Mucosa of stomach (tissue), 1 donor: ENCODE measurements around the gene HHIPL1.

Experiments
- H3K27me3 ChIP-seq: one replicate; pipeline ENCODE4 v1.7.0; 2013; ENCODE audit warnings: mild to moderate bottlenecking, low read length; ENCODE audit not compliant: control insufficient read depth, insufficient read depth
- H3K36me3 ChIP-seq: one replicate; pipeline ENCODE4 v1.7.0; 2013; ENCODE audit warnings: low read length; ENCODE audit not compliant: control insufficient read depth, insufficient read depth
- H3K4me1 ChIP-seq: one replicate; pipeline ENCODE4 v1.7.0; 2013; ENCODE audit warnings: mild to moderate bottlenecking, low read length; ENCODE audit not compliant: control insufficient read depth, insufficient read depth
- H3K4me3 ChIP-seq: one replicate; pipeline ENCODE4 v1.7.0; 2013; ENCODE audit warnings: low read length
- H3K9ac ChIP-seq: one replicate; pipeline ENCODE4 v1.7.0; 2013; ENCODE audit warnings: mild to moderate bottlenecking, low read length, moderate library complexity
- H3K9me3 ChIP-seq: one replicate; pipeline ENCODE4 v1.7.0; 2013; ENCODE audit warnings: mild to moderate bottlenecking, low read length, moderate library complexity; ENCODE audit not compliant: control insufficient read depth
- donor health status: Pancreatic carcinoma.

The HHIPL1 gene

GRCh38 chr14:99668307-99669295 is 23.7 kb downstream of the HHIPL1 start:
- Histone ChIP-seq H3K9ac (no peak overlapping the region), H3K27me3 (no peaks in the 10 kb centered on the region), H3K9me3 (no peaks in the 10 kb centered on the region), H3K4me1 (no peaks in the 10 kb centered on the region), H3K36me3 (no peaks in the 10 kb centered on the region), H3K4me3 (no peak overlapping the region)

- Histone ChIP-seq H3K9me3 (no peaks in the 10 kb centered on the region), H3K9ac (no peak overlapping the region), H3K27me3 (peaks cover 3% of the 10 kb centered on the region), H3K4me3 (no peak overlapping the region), H3K4me1 (no peaks in the 10 kb centered on the region), H3K36me3 (no peaks in the 10 kb centered on the region)
Observed at GRCh38 chr14:99670361-99671234, 25.7 kb downstream of the HHIPL1 start.

GRCh38 chr14:99671235-99672224 is 26.6 kb downstream of the HHIPL1 start:
- H3K9ac ChIP-seq, result no peak overlapping the region
- no peaks in the 10 kb centered on the region for H3K4me1 ChIP-seq
- H3K27me3 ChIP-seq, result peaks cover 8% of the 10 kb centered on the region
- no peaks in the 10 kb centered on the region for H3K9me3 ChIP-seq
- no peaks in the 10 kb centered on the region for H3K36me3 ChIP-seq
- no peak overlapping the region for H3K4me3 ChIP-seq

GRCh38 chr14:99672506-99673304 is 27.8 kb downstream of the HHIPL1 start:
- no peaks in the 10 kb centered on the region for H3K9me3 ChIP-seq
- H3K9ac ChIP-seq, result no peak overlapping the region
- peaks cover 8% of the 10 kb centered on the region for H3K27me3 ChIP-seq
- H3K36me3 ChIP-seq, result no peaks in the 10 kb centered on the region
- H3K4me3 ChIP-seq, result no peak overlapping the region
- no peaks in the 10 kb centered on the region for H3K4me1 ChIP-seq

- Histone ChIP-seq H3K36me3 (no peaks in the 10 kb centered on the region), H3K27me3 (peaks cover 8% of the 10 kb centered on the region), H3K9me3 (no peaks in the 10 kb centered on the region), H3K9ac (no peak overlapping the region), H3K4me3 (no peak overlapping the region), H3K4me1 (no peaks in the 10 kb centered on the region)
Observed at GRCh38 chr14:99673305-99674063, 28.6 kb downstream of the HHIPL1 start.

- Histone ChIP-seq H3K4me1 (no peaks in the 10 kb centered on the region), H3K27me3 (peaks cover 8% of the 10 kb centered on the region), H3K4me3 (no peak overlapping the region), H3K9me3 (no peaks in the 10 kb centered on the region), H3K36me3 (no peaks in the 10 kb centered on the region), H3K9ac (no peak overlapping the region)
Observed at GRCh38 chr14:99674064-99674650, 29.2 kb downstream of the HHIPL1 start.

GRCh38 chr14:99674776-99675381 is 29.9 kb downstream of the HHIPL1 start:
- H3K9ac ChIP-seq, result no peak overlapping the region
- H3K9me3 ChIP-seq, result no peaks in the 10 kb centered on the region
- H3K4me1 ChIP-seq, result no peaks in the 10 kb centered on the region
- H3K4me3 ChIP-seq, result no peak overlapping the region
- H3K36me3 ChIP-seq, result no peaks in the 10 kb centered on the region
- H3K27me3 ChIP-seq, result peaks cover 8% of the 10 kb centered on the region

- Histone ChIP-seq H3K36me3 (no peaks in the 10 kb centered on the region), H3K4me3 (no peak overlapping the region), H3K9me3 (no peaks in the 10 kb centered on the region), H3K27me3 (peaks cover 8% of the 10 kb centered on the region), H3K4me1 (no peaks in the 10 kb centered on the region), H3K9ac (no peak overlapping the region)
Observed at GRCh38 chr14:99675382-99675835, 30.5 kb downstream of the HHIPL1 start.

GRCh38 chr14:99675951-99676350 is 31.0 kb downstream of the HHIPL1 start:
- no peaks in the 10 kb centered on the region for H3K9me3 ChIP-seq
- H3K4me1 ChIP-seq, result no peaks in the 10 kb centered on the region
- H3K36me3 ChIP-seq, result no peaks in the 10 kb centered on the region
- peaks cover 9% of the 10 kb centered on the region for H3K27me3 ChIP-seq
- no peak overlapping the region for H3K4me3 ChIP-seq
- no peak overlapping the region for H3K9ac ChIP-seq

GRCh38 chr14:99676657-99677056 is 31.7 kb downstream of the HHIPL1 start:
- Histone ChIP-seq H3K4me3 (no peak overlapping the region), H3K9ac (no peak overlapping the region), H3K4me1 (no peaks in the 10 kb centered on the region), H3K27me3 (peaks cover 15% of the 10 kb centered on the region), H3K36me3 (no peaks in the 10 kb centered on the region), H3K9me3 (no peaks in the 10 kb centered on the region)
